ENCODE data around the gene SMIM31. TPM values are rescaled to one million over a fixed set of nuclear protein-coding genes. Genes with fewer than 3 reads are reported as not detected.

SMIM31 gene
- polyA plus RNA-seq, 1 of the 3 experiments (the other 2 are of a cell fraction) = not detected

GRCh38 chr4:164819366-164819765, 65.4 kb downstream of the SMIM31 start:
- Histone ChIP-seq H4K20me1 (ENCODE audit: insufficient read depth) (no peaks in the 10 kb centered on the region), H3K79me2 (ENCODE audit: insufficient read depth) (no peaks in the 10 kb centered on the region), H3K27ac (ENCODE audit: low read depth in 2 of 2, low read length in 1 of 2) (no peak overlapping the region), H3K36me3 (replicated peaks in 1 of 2; ENCODE audit: control insufficient read depth in 1 of 2, insufficient read depth in 2 of 2, low read length in 1 of 2) (no peaks in the 10 kb centered on the region), H3K4me2 (no peak overlapping the region), H3K9ac (no peak overlapping the region), H3F3A (replicated peaks; ENCODE audit: insufficient read depth) (no peaks in the 10 kb centered on the region), H3K27me3 (ENCODE audit: insufficient read depth) (no peaks in the 10 kb centered on the region; the same call in 1 of the 2 replicates), H3K4me3 (ENCODE audit: low read depth in 2 of 2, low read length in 1 of 2) (no peak overlapping the region), H3K9me3 (no peaks in the 10 kb centered on the region), H3K9me2 (no peaks in the 10 kb centered on the region), H3K4me1 (ENCODE audit: control insufficient read depth in 1 of 2, insufficient read depth in 2 of 2, low read depth in 1 of 2, low read length in 1 of 2) (no peaks in the 10 kb centered on the region), H2AFZ (ENCODE audit: low read depth) (no peak overlapping the region)
- TF ChIP-seq ELF1 (IDR thresholded peaks at IDR 0.05) (no peak), POLR2AphosphoS5 (IDR thresholded peaks at IDR 0.05; ENCODE audit: low read depth, low read length) (no peak), FOXM1 (IDR thresholded peaks at IDR 0.05; ENCODE audit: low read depth) (no peak), EZH2phosphoT487 (IDR thresholded peaks at IDR 0.05; ENCODE audit: borderline replicate concordance, low read depth) (no peak), USF2 (IDR thresholded peaks at IDR 0.05; ENCODE audit: borderline replicate concordance, low read depth, low read length) (no peak), JUND (IDR thresholded peaks at IDR 0.05) (no peak), FOXJ3 (CRISPR knock-in tag; IDR thresholded peaks at IDR 0.05) (no peak), GABPA (IDR thresholded peaks at IDR 0.05; ENCODE audit: low read depth) (no peak), FOSL2 (IDR thresholded peaks at IDR 0.05; ENCODE audit: borderline replicate concordance, low read depth) (no peak), MAX (IDR thresholded peaks at IDR 0.05; ENCODE audit: low read depth) (no peak), EP300 (IDR thresholded peaks at IDR 0.05; ENCODE audit: borderline replicate concordance in 1 of 2, low read depth in 1 of 2, low read length in 1 of 2) (no peak), TCF12 (IDR thresholded peaks at IDR 0.05) (no peak), CTCF (IDR thresholded peaks at IDR 0.05) (no peak), USF1 (IDR thresholded peaks at IDR 0.05; ENCODE audit: borderline replicate concordance, low read depth) (no peak), RFX5 (IDR thresholded peaks at IDR 0.05; ENCODE audit: low read length) (no peak), NRF1 (IDR thresholded peaks at IDR 0.05; ENCODE audit: low read depth, low read length) (no peak), CHD2 (IDR thresholded peaks at IDR 0.05; ENCODE audit: low read length, partially characterized antibody) (no peak), MEF2A (IDR thresholded peaks at IDR 0.05; ENCODE audit: borderline replicate concordance, low read depth) (no peak)
- ChIA-PET POLR2A (no interaction called here), CTCF (interaction anchor here (0.6 to 1.0 kb wide), 2 partner anchors 14 to 51 kb away, joined by 3 to 4 read pairs; no protein-coding TSS in a partner anchor)
- 3% methylated on average over 1 of the region's 1 CpG for WGBS (ENCODE audit: low lambda C conversion rate)
- no peak for DNase-seq
